ENCODE measurements around the gene FAM170B.

DNA sequence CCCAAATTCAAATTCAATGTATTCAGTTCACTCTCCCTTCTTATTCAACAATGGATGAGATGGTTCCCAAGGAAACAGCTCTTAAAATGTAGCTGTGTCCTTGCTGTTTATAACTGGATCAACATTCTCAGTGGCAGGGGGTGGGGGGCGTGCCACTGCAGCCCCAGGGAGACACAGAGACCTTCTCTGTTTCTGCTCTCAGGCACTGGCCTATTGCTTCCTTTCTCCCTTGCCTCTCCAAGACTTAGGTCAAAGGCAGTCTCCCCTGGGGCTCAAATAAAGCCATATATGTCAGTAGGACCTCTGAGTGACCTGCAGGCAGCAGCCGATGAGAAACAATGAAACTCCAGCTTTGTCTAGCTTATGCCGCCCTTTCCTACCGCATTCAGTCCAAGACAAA is 39.2 kb downstream of the FAM170B start:
- TF ChIP-seq, protein P1, sequence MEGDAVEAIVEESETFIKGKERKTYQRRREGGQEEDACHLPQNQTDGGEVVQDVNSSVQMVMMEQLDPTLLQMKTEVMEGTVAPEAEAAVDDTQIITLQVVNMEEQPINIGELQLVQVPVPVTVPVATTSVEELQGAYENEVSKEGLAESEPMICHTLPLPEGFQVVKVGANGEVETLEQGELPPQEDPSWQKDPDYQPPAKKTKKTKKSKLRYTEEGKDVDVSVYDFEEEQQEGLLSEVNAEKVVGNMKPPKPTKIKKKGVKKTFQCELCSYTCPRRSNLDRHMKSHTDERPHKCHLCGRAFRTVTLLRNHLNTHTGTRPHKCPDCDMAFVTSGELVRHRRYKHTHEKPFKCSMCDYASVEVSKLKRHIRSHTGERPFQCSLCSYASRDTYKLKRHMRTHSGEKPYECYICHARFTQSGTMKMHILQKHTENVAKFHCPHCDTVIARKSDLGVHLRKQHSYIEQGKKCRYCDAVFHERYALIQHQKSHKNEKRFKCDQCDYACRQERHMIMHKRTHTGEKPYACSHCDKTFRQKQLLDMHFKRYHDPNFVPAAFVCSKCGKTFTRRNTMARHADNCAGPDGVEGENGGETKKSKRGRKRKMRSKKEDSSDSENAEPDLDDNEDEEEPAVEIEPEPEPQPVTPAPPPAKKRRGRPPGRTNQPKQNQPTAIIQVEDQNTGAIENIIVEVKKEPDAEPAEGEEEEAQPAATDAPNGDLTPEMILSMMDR (IDR thresholded peaks at IDR 0.05), result no peak
- no peak for TF ChIP-seq EP300 (IDR thresholded peaks at IDR 0.05)
- TF ChIP-seq POLR2AphosphoS5 (IDR thresholded peaks at IDR 0.05), result no peak
- TF ChIP-seq POLR2A (IDR thresholded peaks at IDR 0.05; ENCODE audit: low read depth), result no peak

Measured in esophagus muscularis mucosa (tissue), 4 donors.